AG10803 (cell line): ENCODE results near the gene EPDR1.

Experiments
- DNase-seq: peaks from one replicate; pipeline ENCODE4 v3.0.0; 2010; ENCODE audit warnings: low read depth
- H3K4me3 ChIP-seq: 2 replicates; pipeline ENCODE4 v1.5.1; 2011; ENCODE audit warnings: mild to moderate bottlenecking, low read length, control low read depth
- TF ChIP-seq, protein P1 (sequence below): conservative IDR thresholded peaks from 2 replicates; pipeline ENCODE4 v1.5.1; 2011; ENCODE audit warnings: mild to moderate bottlenecking, low read length, control low read depth, inconsistent platforms

The EPDR1 gene

DNA sequence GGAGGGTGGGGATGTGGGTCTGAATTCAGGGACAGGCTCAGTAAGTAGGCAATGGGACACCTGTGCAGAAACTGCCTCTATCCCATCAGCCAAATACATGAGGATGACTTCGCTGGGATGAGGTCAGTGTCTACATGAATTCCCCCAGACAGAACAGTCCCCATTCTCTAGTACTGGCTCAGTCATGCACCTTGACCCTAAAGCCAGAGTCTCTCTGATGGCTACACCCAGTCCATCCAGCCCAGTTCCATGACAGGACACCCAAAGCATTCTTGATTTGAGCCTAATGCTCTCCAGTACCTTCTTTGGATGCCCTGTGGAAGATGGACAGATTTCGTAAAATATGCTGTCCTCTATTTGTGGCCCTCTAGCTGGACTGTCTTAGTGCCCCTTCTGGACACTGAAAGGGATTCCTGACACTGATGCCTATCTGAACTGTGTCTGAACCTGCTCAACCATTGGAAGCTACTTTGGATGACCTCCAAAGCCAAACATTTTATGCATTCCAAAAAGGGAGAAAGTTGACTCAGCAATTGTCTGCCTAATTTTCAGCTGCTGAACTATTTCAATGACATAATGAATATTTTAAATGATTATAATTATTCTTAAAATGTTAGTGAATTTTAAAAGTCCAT, 18.4 kb upstream of the EPDR1 start:
- TF ChIP-seq, protein P1, sequence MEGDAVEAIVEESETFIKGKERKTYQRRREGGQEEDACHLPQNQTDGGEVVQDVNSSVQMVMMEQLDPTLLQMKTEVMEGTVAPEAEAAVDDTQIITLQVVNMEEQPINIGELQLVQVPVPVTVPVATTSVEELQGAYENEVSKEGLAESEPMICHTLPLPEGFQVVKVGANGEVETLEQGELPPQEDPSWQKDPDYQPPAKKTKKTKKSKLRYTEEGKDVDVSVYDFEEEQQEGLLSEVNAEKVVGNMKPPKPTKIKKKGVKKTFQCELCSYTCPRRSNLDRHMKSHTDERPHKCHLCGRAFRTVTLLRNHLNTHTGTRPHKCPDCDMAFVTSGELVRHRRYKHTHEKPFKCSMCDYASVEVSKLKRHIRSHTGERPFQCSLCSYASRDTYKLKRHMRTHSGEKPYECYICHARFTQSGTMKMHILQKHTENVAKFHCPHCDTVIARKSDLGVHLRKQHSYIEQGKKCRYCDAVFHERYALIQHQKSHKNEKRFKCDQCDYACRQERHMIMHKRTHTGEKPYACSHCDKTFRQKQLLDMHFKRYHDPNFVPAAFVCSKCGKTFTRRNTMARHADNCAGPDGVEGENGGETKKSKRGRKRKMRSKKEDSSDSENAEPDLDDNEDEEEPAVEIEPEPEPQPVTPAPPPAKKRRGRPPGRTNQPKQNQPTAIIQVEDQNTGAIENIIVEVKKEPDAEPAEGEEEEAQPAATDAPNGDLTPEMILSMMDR, result peak; percentile 22
- no peak overlapping the region for H3K4me3 ChIP-seq
- DNase-seq, result peak; percentile 77

DNA sequence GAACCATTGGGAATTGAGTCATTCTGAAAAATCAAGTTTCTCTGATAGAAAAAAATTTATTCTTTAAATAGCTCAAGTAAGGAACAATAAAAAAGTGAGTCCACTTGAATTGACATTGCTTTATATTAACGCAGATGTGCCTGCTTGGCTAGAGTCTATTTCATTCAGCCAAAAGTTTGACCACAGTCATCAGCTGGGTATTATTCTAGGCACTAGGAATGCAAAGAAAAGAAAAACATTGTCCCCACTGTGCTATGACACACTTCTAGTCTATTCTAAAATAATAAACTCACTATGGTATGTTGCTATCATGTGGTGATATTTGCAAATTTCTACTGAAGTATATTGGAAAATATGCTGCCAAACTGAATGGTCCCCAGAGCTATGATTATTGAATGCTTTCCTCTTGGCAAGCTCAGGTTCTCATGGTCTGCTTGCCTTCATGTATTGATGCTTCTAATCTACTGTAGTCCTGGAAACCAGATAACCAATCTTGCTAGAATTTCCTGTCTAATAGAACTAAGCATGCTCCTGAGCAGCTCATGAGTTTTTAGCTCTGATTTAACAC, 12.1 kb upstream of the EPDR1 start:
- H3K4me3 ChIP-seq, result no peak overlapping the region
- TF ChIP-seq, protein P1, result no peak
- DNase-seq, result peak; percentile 89

DNA sequence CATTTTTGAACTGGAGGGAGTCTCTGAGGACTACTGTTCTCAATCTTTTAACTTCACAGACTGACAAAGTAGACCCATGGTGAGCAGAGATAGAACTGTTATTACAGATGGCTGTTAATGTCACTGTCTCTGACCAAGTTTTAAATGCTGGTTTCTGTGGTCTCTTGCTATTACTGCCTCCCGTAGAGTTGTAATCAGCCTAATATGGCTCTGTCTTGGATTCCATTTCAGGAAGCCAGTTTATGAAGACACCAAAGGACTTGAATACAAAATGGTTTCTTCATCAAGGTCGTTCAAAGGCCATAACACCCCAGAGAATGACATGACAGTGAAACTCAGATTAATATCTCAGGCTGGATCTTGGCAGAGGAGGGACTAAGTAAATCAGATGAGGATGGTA, 7.7 kb upstream of the EPDR1 start:
- no peak overlapping the region for H3K4me3 ChIP-seq
- TF ChIP-seq, protein P1, result no peak
- DNase-seq, result no peak

DNA sequence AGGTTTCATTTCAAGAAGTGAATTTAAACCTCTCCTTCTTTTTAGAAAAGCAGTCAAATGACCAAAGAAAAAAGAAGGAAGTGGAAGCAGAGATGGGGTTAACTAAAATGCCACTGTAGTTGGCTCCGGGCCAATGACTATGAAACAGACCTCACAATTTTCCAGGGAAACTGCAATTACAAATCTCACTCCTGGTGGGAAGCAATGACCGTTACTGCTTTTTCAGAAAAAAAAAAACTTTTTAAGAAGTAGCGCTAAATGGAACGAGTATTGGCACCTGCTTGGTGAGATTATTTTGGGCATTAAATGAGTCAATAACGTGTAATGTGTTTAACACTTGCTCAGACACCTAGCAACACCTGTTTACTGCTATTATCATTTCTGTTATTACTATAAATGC, 5.0 kb upstream of the EPDR1 start:
- no peak for DNase-seq
- H3K4me3 ChIP-seq, result no peak overlapping the region
- TF ChIP-seq, protein P1, result no peak

DNA sequence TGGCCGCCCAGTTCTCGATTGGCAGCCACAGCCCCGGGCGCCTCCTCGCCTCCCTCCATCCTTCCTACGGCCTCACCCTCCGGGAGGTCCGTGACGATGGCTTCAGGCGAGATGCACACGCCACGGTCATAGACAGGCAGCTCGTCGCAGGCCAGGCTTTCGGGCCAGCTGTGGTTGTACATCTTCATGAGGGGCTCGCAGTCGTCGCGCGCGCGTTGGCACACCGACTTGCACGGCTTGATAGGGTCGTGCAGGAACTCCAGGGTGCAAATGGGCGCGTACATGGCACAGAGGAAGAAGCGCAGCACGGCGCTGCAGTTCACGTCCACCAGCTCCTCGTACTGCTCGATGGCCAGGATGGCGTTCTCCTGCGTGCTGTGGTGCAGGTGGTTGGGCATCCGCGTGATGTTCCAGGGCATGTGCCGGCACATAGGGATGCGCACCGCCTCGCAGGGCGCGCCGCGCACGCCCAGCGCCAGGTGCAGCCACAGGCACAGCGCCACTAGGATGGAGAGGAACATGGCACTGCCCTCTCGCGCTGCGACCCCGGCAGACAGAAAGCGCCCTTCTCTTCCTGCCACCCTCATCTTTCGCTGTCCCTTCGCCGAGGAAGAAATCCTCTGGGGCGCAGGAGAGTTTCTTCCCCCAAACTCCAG, 4.3 kb upstream of the EPDR1 start:
- no peak for DNase-seq
- TF ChIP-seq, protein P1, result no peak
- peak overlapping the region; percentile 45 for H3K4me3 ChIP-seq

DNA sequence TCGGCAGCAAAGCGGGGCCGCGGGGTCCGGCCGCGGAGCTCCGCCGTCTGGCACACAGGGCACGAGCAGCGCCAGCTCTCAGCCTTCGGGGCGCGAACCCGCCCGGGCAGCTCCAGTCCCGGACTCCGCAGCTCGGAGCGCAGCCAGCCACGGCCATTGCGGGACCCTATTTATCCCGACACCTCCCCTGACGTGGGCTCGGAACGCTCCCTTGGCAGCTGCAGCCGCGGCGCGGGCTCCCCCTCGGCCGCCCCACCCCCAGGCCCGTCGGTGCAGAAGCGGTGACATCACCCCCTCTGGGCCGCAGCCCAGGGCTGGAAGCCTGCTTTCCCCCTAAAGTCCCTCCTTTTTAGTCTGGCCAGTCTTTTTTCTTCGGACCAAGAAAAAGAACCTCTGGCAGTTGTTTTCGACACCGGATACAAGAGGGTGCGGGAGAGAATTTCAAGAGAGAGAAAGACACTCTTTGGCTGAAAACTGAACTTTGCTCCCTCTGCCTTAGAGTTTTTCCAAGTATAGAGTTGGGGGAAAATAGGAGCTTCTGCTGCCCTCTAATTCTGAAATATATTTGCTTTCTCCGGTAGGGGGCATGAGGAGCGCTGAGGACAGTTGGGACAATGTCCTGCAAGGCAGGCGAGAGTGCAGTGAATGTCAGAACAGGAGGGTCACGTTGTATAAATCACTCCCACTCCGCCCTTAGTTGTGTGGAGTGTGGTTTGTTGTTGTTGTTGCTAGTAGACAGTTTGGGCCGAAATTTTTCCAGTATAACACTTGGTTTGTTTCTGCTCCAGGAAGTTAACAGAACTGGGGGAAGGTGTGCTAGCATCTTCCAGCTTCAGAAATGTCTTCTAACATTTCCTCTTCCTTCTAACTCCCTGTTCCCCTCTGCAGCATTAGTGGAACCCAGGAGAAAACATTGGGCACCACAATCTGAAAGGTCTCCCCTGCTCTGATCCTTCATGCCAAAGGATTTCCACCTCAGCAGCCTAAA, 3.5 kb upstream of the EPDR1 start, which contains the start of gene SFRP4:
TSS of gene SFRP4 (minus strand) at position 145 of the 988 bp plus-strand sequence. CDS start 280 bp downstream, outside the sequence.
- H3K4me3 ChIP-seq, result peak within 1 kb of the TSS; percentile 45
- TF ChIP-seq, protein P1, result peak; percentile 72
- DNase-seq, result peak; percentile 48
